K562 (cell line): ENCODE results near the gene PPFIA1. TPM values are rescaled to one million over a fixed set of nuclear protein-coding genes. Genes with fewer than 3 reads are reported as not detected.

ENCODE experiments used
- ADNP ChIP-seq: fragments of 200-800 bp; sonication (Bioruptor generic); IDR thresholded peaks from 2 replicates; pipeline ENCODE4 v1.6.1; 2016; ENCODE audit warnings: missing genetic modification characterization, missing compliant biosample characterization
- AFF1 ChIP-seq, 2 experiments: fragments of 450-650 bp; IDR thresholded peaks; 2 replicates each; pipeline ENCODE4 v1.6.1; 2018; ENCODE audit warnings: mild to moderate bottlenecking in 2 of 2, low read depth in 1 of 2; ENCODE audit not compliant: partially characterized antibody in 2 of 2
- EGR1 ChIP-seq: fragments of 450-650 bp; conservative IDR thresholded peaks from 2 replicates; pipeline ENCODE4 v1.6.1; 2017; ENCODE audit warnings: mild to moderate bottlenecking
- FOXK2 ChIP-seq, 2 experiments: fragments of 450-650 bp; IDR thresholded peaks in 1 of 2; conservative IDR thresholded peaks in 1 of 2; 2 replicates each; pipeline ENCODE4 v1.6.1; 2016; ENCODE audit warnings: low read depth in 2 of 2, mild to moderate bottlenecking in 1 of 2
- KDM1A ChIP-seq, 2 experiments: fragments of 450-650 bp; IDR thresholded peaks; 2 replicates each; pipeline ENCODE4 v1.6.1; 2016; ENCODE audit warnings: mild to moderate bottlenecking in 2 of 2
- LCOR ChIP-seq: sonication (generic); formaldehyde crosslinking; IDR thresholded peaks from 2 replicates; pipeline ENCODE4 v1.8.0; 2022; ENCODE audit warnings: mild to moderate bottlenecking, missing genetic modification reagents
- MAX ChIP-seq: sonication (generic); formaldehyde crosslinking; IDR thresholded peaks from 2 replicates; pipeline ENCODE4 v1.9.0; 2022; ENCODE audit warnings: mild to moderate bottlenecking, missing genetic modification reagents
- MAZ ChIP-seq, 2 experiments: fragments of 450-650 bp in 1 of 2; sonication (generic) in 1 of 2; formaldehyde crosslinking; IDR thresholded peaks in 1 of 2; conservative IDR thresholded peaks in 1 of 2; 2 replicates each; pipeline versions ENCODE4 v1.4.0 to v1.5.0; 2020; ENCODE audit warnings: mild to moderate bottlenecking in 1 of 2, missing genetic modification reagents in 1 of 2
- NFRKB ChIP-seq: fragments of 450-650 bp; IDR thresholded peaks from 2 replicates; pipeline ENCODE4 v1.6.1; 2016; ENCODE audit warnings: low read depth
- RBBP5 ChIP-seq: fragments of 200-600 bp; sonication (generic); IDR thresholded peaks from 2 replicates; pipeline ENCODE4 v1.6.1; 2012; ENCODE audit warnings: borderline replicate concordance, mild to moderate bottlenecking, low read length, control low read depth, inconsistent platforms; ENCODE audit not compliant: insufficient read depth, poor library complexity, severe bottlenecking
- RBM22 ChIP-seq: fragments of 200-400 bp; formaldehyde crosslinking; IDR thresholded peaks from 2 replicates; pipeline ENCODE4 v1.6.1; 2018; ENCODE audit warnings: low read length, low read depth; ENCODE audit not compliant: poor library complexity, severe bottlenecking
- RCOR1 ChIP-seq, 2 experiments: IDR thresholded peaks; 2 replicates each; pipeline ENCODE4 v1.6.1; 2012; ENCODE audit warnings: low read depth in 2 of 2, low read length in 2 of 2, borderline replicate concordance in 1 of 2, improper control_type of control experiment in 1 of 2
- SMARCE1 ChIP-seq: fragments of 450-650 bp; IDR thresholded peaks from 2 replicates; pipeline ENCODE4 v1.7.1; 2016; ENCODE audit warnings: mild to moderate bottlenecking
- SPI1 ChIP-seq: IDR thresholded peaks from 2 replicates; pipeline ENCODE4 v1.6.1; 2011; ENCODE audit warnings: low read depth, low read length, control low read depth, borderline replicate concordance
- ZFX ChIP-seq: sonication (generic); formaldehyde crosslinking; IDR thresholded peaks from 2 replicates; pipeline ENCODE4 v1.8.0; 2022; ENCODE audit warnings: mild to moderate bottlenecking, missing genetic modification reagents, moderate library complexity
- ZNF280A ChIP-seq: fragments of 450-650 bp; IDR thresholded peaks from 2 replicates; pipeline ENCODE4 v1.6.1; 2018; ENCODE audit warnings: mild to moderate bottlenecking, low read depth; ENCODE audit not compliant: partially characterized antibody
- ZNF311 ChIP-seq: fragments of 250-450 bp; sonication (Bioruptor Pico); IDR thresholded peaks from 2 replicates; pipeline ENCODE4 v1.4.0; 2020; ENCODE audit warnings: mild to moderate bottlenecking, moderate library complexity
- ZNF347 ChIP-seq: fragments of 450-650 bp; formaldehyde crosslinking; IDR thresholded peaks from 2 replicates; pipeline ENCODE4 v1.4.0; 2020; ENCODE audit warnings: low read depth, mild to moderate bottlenecking, moderate library complexity
- ZNF551 ChIP-seq: fragments of 250-450 bp; sonication (Bioruptor Pico); IDR thresholded peaks from 2 replicates; pipeline ENCODE4 v1.5.0; 2021; ENCODE audit warnings: mild to moderate bottlenecking, moderate library complexity
- polyA plus RNA-seq, 8 experiments: library from polyadenylated mRNA; depleted of rRNA in 4 of 8; stranded (reverse) in 5 of 8; unstranded in 3 of 8; fragments of >200 nt; fragmentation: Nextera tagmentation in 2 of 8; fragmentation: Illumina TruSeq in 1 of 8; extraction: Ambion mirVana in 2 of 8; extraction: Trizol in 1 of 8; gene quantifications; 2 replicates each; pipeline versions ENCODE4 v1.2.1 to v1.2.3, GENCODE V29; 2011 to 2014; ENCODE audit warnings: inconsistent platforms in 1 of 8, missing spikeins in 1 of 8
- total RNA-seq, 7 experiments: library from RNA; depleted of rRNA in 6 of 7; stranded (reverse); fragments of >200 nt in 6 of 7; fragmentation: Illumina TruSeq in 2 of 7; extraction: Trizol in 2 of 7; gene quantifications; 2 replicates each; pipeline versions ENCODE4 v1.2.1 to v1.2.3, GENCODE V29; 2011 to 2021; ENCODE audit warnings: low replicate concordance in 1 of 7

The PPFIA1 gene
- total and polyA plus RNA-seq, 9 of the 15 experiments (the other 6 are each of a cell fraction or from before 2014, with no cell fraction given): 9.9 to 41.5 (median 28.5) TPM

- no peak for TF ChIP-seq MAZ (CRISPR knock-in tag; conservative IDR thresholded peaks at IDR 0.05 in 1 of 2, IDR thresholded peaks at IDR 0.05 in 1 of 2)
- TF ChIP-seq ZNF311 (CRISPR knock-in tag): no peak
- no peak for TF ChIP-seq MAX (CRISPR knock-in tag)
- 0 out of 2 replicates have a peak, but pooled peaks have one; percentile 31 for TF ChIP-seq NFRKB
- TF ChIP-seq LCOR (CRISPR knock-in tag): peak; percentile 59
- TF ChIP-seq RBM22: no peak
- TF ChIP-seq RCOR1 (IDR thresholded peaks at IDR 0.05; ENCODE audit: borderline replicate concordance in 1 of 2, low read depth in 2 of 2, low read length in 2 of 2): peak; percentile 42 to 57; a peak in 2 of 4 replicates
- peak; percentile 39 for TF ChIP-seq EGR1
- peak; percentile 28; the same call in 1 of the 2 replicates for TF ChIP-seq SPI1
- TF ChIP-seq FOXK2 (conservative IDR thresholded peaks at IDR 0.05 in 1 of 2, IDR thresholded peaks at IDR 0.05 in 1 of 2; ENCODE audit: low read depth in 2 of 2): peak; percentile 74 to 85
- 0 out of 2 replicates have a peak, but pooled peaks have one; percentile 10 for TF ChIP-seq SMARCE1
- peak; percentile 22 for TF ChIP-seq RBBP5
- no peak for TF ChIP-seq ZNF551
- no peak for TF ChIP-seq ZNF280A
- peak; percentile 85 for TF ChIP-seq ADNP (tag)
- peak in 1 of 2 experiments; percentile 27; a peak in 2 of 4 replicates for TF ChIP-seq KDM1A (IDR thresholded peaks at IDR 0.05)
- TF ChIP-seq AFF1 (IDR thresholded peaks at IDR 0.05; ENCODE audit: low read depth in 1 of 2, partially characterized antibody in 2 of 2): peak in 1 of 2 experiments; percentile 50
- TF ChIP-seq ZNF347 (CRISPR knock-in tag): no peak
- peak; percentile 69 for TF ChIP-seq ZFX
Observed at GRCh38 chr11:70397336-70397982, 127.0 kb downstream of the PPFIA1 start (continued).
